Right renal cortex interstitium (tissue), 3 donors: ENCODE results near the gene CGB3. TPM values are rescaled to one million over a fixed set of nuclear protein-coding genes. Genes with fewer than 3 reads are reported as not detected.

Source experiments
- DNase-seq, 3 donors: peaks; one replicate each; pipeline ENCODE4 v3.0.0-alpha.2; 2013; ENCODE audit warnings: low read depth in 3 of 3, low spot score in 2 of 3
- polyA plus RNA-seq, 3 donors: library from polyadenylated mRNA; unstranded; fragments of 120-200 nt; gene quantifications; one replicate each; pipeline ENCODE4 v1.2.1, GENCODE V29; 2013; ENCODE audit not compliant: insufficient read length in 3 of 3

The CGB3 gene
- polyA plus RNA-seq, 3 donors = not detected

DNA sequence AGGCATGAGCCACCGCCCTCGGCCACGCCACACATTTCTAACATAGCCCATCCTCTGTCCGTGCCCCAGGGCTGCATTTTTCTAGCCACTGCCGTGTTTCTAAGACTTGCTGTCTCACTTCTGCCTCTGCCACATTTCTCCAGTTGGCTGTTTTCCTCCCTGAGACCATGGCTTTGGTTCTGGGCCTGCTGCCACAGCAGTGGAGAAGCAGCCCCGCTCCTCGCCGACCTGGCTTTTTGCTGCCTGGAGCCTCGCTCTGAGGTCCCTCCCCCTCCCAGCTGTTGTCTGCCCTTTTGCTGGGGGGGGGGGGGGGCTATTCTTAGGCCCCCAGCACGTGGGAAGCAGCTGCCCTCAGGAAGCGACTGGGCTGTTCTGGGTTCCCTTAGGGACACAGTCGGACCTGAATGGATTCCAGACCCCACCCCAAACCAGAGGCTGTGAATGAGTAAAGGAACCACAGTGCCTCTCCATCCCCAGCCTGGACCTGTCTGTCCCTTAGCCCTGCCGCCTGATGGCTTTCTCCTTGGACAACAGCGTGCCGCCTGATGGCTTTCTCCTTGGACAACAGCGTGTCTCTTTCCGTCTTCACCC lies 34.3 kb downstream of the CGB3 start:
- DNase-seq = no peak

DNA sequence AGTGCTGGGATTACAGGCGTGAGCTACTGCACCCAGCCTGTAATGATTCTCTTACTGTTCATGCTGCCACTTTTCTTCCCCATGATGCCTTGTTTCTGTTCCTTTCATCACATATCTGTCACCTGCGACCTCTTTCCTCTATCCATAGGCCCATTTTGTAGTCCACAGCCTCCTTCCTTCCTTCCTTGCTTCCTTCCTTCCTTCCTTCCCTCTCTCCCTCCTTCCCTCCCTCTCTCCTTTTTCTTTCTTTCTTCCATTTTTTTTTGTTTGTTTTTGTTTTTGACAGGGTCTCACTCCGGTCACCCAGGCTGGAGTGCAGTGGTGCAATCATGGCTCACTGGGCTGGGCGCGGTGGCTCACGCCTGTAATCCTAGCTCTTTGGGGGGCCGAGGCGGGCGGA lies 35.3 kb downstream of the CGB3 start:
- no peak for DNase-seq

DNA sequence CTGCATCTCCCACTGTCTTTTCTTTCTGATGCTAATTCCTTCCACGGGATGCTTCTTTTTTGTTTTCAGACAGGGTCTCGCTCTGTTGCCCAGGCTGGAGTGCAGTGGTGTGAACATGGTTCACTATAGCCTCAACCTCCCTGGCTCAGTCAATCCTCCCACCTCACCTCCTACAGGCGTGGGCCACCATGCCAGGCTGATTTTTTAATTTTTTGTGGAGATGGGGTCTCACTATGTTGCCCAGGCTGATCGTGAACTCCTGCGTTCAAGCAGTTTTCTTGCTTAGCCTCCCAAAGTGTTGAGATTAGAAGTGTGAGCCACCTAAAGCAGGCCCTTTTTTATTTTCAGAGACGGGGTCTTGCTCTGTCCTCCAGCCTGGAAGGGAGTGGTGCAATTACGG lies 35.8 kb downstream of the CGB3 start:
- DNase-seq = no peak

DNA sequence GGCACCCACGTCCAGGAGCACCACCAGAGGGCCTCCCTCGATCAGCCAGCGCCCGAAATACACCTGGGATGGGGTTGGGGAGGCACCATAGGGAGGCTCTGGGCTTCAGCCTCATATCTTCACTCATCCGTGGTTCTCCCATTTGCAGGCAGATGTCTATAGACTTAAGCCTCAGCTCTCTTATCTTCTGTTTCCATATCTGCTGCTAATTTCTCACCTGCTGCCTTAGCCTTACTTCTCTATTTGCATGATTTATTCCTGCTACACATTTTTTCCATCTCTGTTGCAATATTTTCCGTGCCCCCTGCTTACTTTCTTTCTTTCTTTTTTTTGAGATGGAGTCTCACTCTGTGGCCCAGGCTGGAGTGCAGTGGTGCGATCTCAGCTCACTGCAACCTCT lies 36.8 kb downstream of the CGB3 start:
- no peak for DNase-seq

DNA sequence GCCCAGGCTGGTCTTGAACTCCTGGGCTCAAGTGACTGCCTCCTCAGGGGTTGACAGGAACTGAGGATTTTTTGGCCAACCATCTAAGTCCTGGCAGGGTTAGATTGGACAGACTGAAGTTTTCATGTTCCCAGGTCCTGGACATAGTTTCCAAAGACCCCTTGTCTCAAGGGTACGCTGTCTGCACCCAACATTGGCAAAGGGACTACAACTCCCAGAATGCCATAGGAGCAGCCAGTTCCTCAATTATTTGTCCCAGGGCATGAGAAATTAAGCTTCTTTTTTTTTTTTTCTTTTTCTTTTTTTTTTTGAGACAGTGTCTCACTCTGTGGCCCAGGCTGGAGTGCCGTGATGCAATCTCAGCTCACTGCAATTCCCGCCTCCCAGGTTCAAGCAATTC lies 37.9 kb downstream of the CGB3 start:
- DNase-seq = no peak

DNA sequence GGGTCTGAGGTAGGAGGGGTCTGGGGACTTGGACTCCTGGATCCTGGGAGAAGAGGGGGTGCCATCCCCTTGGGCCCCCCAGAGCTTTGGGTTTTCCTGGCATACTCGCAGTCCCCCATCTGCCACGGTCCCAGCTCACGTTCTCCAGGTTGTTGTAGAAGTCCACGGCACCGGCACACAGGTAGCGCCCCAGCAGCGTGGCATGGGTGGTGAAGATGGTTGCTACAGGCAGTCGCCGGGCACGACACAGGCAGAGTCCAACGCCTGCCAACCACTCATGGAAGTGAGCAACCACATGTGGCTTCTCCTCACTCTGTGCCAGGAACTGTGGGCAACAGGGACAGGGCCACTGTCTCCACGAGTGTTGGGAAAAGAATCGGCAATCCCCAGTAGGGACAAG lies 38.4 kb downstream of the CGB3 start:
- no peak for DNase-seq

DNA sequence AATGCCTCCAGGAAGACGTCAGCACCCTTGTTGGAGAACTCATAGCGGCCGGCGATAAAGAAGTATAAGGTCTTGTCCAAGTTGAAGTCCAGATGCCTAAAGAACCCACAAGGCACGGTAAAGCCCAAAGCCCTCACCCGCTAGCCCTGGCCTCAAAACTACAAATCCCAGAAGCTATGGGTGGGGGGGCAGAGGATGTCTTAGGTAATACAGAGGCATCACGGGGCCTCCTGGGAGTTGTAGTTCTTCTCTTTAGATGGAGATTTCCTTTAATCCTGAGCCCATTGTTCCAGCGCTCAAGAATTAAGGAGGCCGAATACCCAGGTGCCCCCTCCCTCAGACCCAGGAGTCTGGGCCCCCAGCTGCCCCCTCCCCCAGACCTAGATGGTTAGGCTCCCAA lies 41.9 kb downstream of the CGB3 start:
- DNase-seq = no peak

DNA sequence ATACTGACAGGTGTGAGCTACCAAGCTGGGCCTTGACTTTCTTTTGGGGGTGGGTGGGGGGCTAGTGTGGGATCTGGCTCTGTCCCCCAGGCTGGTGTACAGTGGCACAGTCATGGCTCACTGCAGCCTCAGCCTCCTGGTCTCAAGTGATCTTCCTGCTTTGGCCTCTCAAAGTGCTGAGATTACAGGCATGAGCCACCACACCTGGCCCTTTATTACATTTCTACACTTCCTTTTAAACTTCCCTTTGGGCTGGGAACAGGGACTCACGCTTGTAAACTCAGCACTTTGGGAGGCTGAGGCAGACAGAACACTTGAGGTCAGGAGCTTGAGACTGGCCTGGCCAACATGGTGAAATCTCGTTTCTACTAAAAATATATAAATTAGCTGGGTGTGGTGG lies 47.1 kb downstream of the CGB3 start:
- no peak for DNase-seq

DNA sequence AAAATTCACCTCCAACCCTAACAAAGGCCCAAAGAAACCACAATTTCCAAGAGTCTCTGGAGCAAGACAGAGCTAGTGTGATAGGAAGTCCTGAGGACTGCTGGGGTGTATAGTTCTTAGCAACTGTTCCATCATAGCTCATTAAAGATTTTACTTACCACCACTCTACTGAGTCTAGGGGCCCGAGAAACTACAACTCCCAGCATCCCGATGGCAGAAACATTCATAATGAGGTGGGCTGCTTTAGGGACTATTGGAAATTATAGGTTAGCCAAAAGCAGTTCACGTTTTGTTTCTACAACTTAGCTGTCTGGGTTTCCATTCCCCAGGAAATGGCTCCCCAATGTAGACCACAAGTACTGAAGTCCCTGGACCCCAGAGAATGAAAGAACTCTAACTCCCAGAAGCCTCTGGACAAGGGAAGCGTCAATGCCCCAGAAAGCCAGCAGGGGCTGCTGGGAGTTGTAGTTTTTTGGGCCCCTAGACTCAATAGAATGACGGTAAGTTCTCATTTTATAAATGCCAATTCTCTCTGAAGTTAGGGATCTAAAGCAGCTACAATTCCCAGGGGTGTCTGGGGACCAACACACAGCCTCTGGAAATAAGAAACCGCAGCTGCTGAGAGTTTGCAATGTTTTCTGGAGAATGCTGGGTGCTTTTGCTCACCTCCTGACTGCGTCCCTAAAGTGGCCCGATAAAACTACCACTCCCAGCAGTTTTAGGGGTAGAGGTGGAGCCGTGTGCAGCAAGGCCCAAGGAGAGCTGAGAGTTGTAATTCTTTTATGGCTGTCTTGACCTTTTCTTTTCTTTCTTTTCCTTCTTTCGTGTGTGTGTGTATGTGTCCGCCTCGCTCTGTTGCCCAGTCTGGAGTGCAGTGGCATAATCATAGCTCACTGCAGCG lies 47.9 kb downstream of the CGB3 start:
- no peak for DNase-seq

Other genes with a start within 250 kb of the CGB3 start
- gene BCAT2, start 213.3 kb downstream of the CGB3 start, polyA plus RNA-seq = 10 to 100 TPM; 28.5 to 34.9 (median 28.8) TPM
- 10 to 100 TPM; 24.0 to 30.9 (median 27.9) TPM for gene HSD17B14, start 187.8 kb downstream of the CGB3 start, polyA plus RNA-seq
- gene PLEKHA4, start 155.7 kb downstream of the CGB3 start, polyA plus RNA-seq = 10 to 100 TPM; 17.4 to 19.8 (median 17.6) TPM
- 10 to 100 TPM; 34.7 to 48.1 (median 35.8) TPM for gene PPP1R15A, start 151.9 kb downstream of the CGB3 start, polyA plus RNA-seq
- gene TULP2, start 125.6 kb downstream of the CGB3 start, polyA plus RNA-seq = 1 to 10 TPM in 1 of 3 donors, under 1 TPM in 2; 0.72 to 1.9 (median 0.93) TPM
- gene NUCB1, start 124.0 kb downstream of the CGB3 start, polyA plus RNA-seq = 100 to 1,000 TPM; 229 to 276 (median 263) TPM
- 1 to 10 TPM; 4.6 to 7.4 (median 5.9) TPM for gene DHDH, start 90.6 kb downstream of the CGB3 start, polyA plus RNA-seq
- gene BAX, start 69.5 kb downstream of the CGB3 start, polyA plus RNA-seq = 10 to 100 TPM; 47.8 to 70.2 (median 65.9) TPM
- gene FTL, start 59.0 kb downstream of the CGB3 start, polyA plus RNA-seq = 1,000 to 10,000 TPM; 2,018 to 2,741 (median 2,584) TPM
- gene GYS1, start 31.0 kb downstream of the CGB3 start, polyA plus RNA-seq = 10 to 100 TPM; 35.6 to 38.8 (median 36.1) TPM
- 10 to 100 TPM; 79.2 to 96.2 (median 86.9) TPM for gene RUVBL2, start 30.4 kb downstream of the CGB3 start, polyA plus RNA-seq
- not detected for gene LHB, start 7.2 kb downstream of the CGB3 start, polyA plus RNA-seq
- gene CGB2, start 7.6 kb upstream of the CGB3 start, polyA plus RNA-seq = not detected
- gene CGB1, start 12.6 kb upstream of the CGB3 start, polyA plus RNA-seq = not detected
- not detected for gene CGB5, start 19.5 kb upstream of the CGB3 start, polyA plus RNA-seq
- gene CGB8, start 24.8 kb upstream of the CGB3 start, polyA plus RNA-seq = not detected
- under 1 TPM; 0.78 to 0.94 (median 0.93) TPM for gene CGB7, start 33.4 kb upstream of the CGB3 start, polyA plus RNA-seq
- 1 to 10 TPM; 2.4 to 2.7 (median 2.5) TPM for gene NTF4, start 40.5 kb upstream of the CGB3 start, polyA plus RNA-seq
- gene KCNA7, start 48.4 kb upstream of the CGB3 start, polyA plus RNA-seq = under 1 TPM; 0.04 TPM
- 100 to 1,000 TPM; 243 to 292 (median 271) TPM for gene SNRNP70, start 61.1 kb upstream of the CGB3 start, polyA plus RNA-seq
- 1 to 10 TPM; 6.5 to 6.7 (median 6.6) TPM for gene LIN7B, start 90.0 kb upstream of the CGB3 start, polyA plus RNA-seq
- under 1 TPM; 0.39 to 0.80 (median 0.74) TPM for gene C19orf73, start 94.8 kb upstream of the CGB3 start, polyA plus RNA-seq
- 1 to 10 TPM; 4.6 to 5.4 (median 4.9) TPM for gene PPFIA3, start 95.2 kb upstream of the CGB3 start, polyA plus RNA-seq
- 10 to 100 TPM; 29.8 to 36.1 (median 35.5) TPM for gene HRC, start 131.1 kb upstream of the CGB3 start, polyA plus RNA-seq
- 10 to 100 TPM; 19.8 to 25.4 (median 20.0) TPM for gene TRPM4, start 133.5 kb upstream of the CGB3 start, polyA plus RNA-seq